ENCODE data around the gene BRAT1.

GRCh38 chr7:2580636-2581035, 25.3 kb upstream of the BRAT1 start:
- TF ChIP-seq CTCF (IDR thresholded peaks at IDR 0.05; ENCODE audit: low read length): no peak
- no peak for TF ChIP-seq EZH2phosphoT487 (IDR thresholded peaks at IDR 0.05; ENCODE audit: low read length)
